ENCODE results near the gene OAS1.
"Not testable (repeated sequence)": the region's sequence is repeated elsewhere in the genome, so short reads cannot be mapped to it uniquely, and the experiment has no call there.

The OAS1 gene

GRCh38 chr12:112898380-112898779, 8.4 kb upstream of the OAS1 start:
- DNase-seq (ENCODE audit: low read depth in 2 of 3, low spot score in 2 of 3): no peak

- DNase-seq (ENCODE audit: low read depth in 2 of 3, low spot score in 2 of 3): no peak
Observed at GRCh38 chr12:112900298-112901145, 6.2 kb upstream of the OAS1 start.

GRCh38 chr12:112901271-112901670, 5.5 kb upstream of the OAS1 start:
- no peak for DNase-seq (ENCODE audit: low read depth in 2 of 3, low spot score in 2 of 3)

- no peak for DNase-seq (ENCODE audit: low read depth in 2 of 3, low spot score in 2 of 3)
Observed at GRCh38 chr12:112904571-112904970, 2.2 kb upstream of the OAS1 start.

GRCh38 chr12:112905451-112906089, 1.2 kb upstream of the OAS1 start:
- no peak for DNase-seq (ENCODE audit: low read depth in 2 of 3, low spot score in 2 of 3)

- no peak for DNase-seq (ENCODE audit: low read depth in 2 of 3, low spot score in 2 of 3)
Observed at GRCh38 chr12:112907415-112908157, 824 bp downstream of the OAS1 start.

GRCh38 chr12:112908548-112908947, 1.8 kb downstream of the OAS1 start:
- DNase-seq (ENCODE audit: low read depth in 2 of 3, low spot score in 2 of 3): no peak

GRCh38 chr12:112909693-112910092, 2.9 kb downstream of the OAS1 start:
- DNase-seq (ENCODE audit: low read depth in 2 of 3, low spot score in 2 of 3): no peak

- DNase-seq (ENCODE audit: low read depth in 2 of 3, low spot score in 2 of 3): no peak
Observed at GRCh38 chr12:112913038-112913688, 6.4 kb downstream of the OAS1 start.

- DNase-seq (ENCODE audit: low read depth in 2 of 3, low spot score in 2 of 3): not testable (repeated sequence)
Observed at GRCh38 chr12:112913888-112914287, 7.1 kb downstream of the OAS1 start.

GRCh38 chr12:112916270-112916669, 9.5 kb downstream of the OAS1 start:
- no peak for DNase-seq (ENCODE audit: low read depth in 2 of 3, low spot score in 2 of 3)

- DNase-seq (ENCODE audit: low read depth in 2 of 3, low spot score in 2 of 3): no peak
Observed at GRCh38 chr12:112919121-112919520, 12.4 kb downstream of the OAS1 start.

GRCh38 chr12:112924986-112925385, 18.2 kb downstream of the OAS1 start:
- no peak for DNase-seq (ENCODE audit: low read depth in 2 of 3, low spot score in 2 of 3)

GRCh38 chr12:112926416-112927033, 19.8 kb downstream of the OAS1 start:
- not testable (repeated sequence) for DNase-seq (ENCODE audit: low read depth in 2 of 3, low spot score in 2 of 3)

GRCh38 chr12:112927475-112927874, 20.7 kb downstream of the OAS1 start:
- no peak for DNase-seq (ENCODE audit: low read depth in 2 of 3, low spot score in 2 of 3)

GRCh38 chr12:112927925-112928324, 21.2 kb downstream of the OAS1 start:
- no peak for DNase-seq (ENCODE audit: low read depth in 2 of 3, low spot score in 2 of 3)

- DNase-seq (ENCODE audit: low read depth in 2 of 3, low spot score in 2 of 3): no peak
Observed at GRCh38 chr12:112928978-112929377, 22.2 kb downstream of the OAS1 start.

- DNase-seq (ENCODE audit: low read depth in 2 of 3, low spot score in 2 of 3): no peak
Observed at GRCh38 chr12:112929715-112930114, 23.0 kb downstream of the OAS1 start.

GRCh38 chr12:112930350-112930749, 23.6 kb downstream of the OAS1 start:
- DNase-seq (ENCODE audit: low read depth in 2 of 3, low spot score in 2 of 3): no peak

- DNase-seq (ENCODE audit: low read depth in 2 of 3, low spot score in 2 of 3): no peak
Observed at GRCh38 chr12:112932485-112933128, 25.8 kb downstream of the OAS1 start.
